Stimulated activated naive B cell treated with anti-CD40 and anti-IgM and Interleukin-4, amounts not matched to agents 10 μg/mL and 1 μg/mL and 100 μg/mL, for 72 hours (primary cell): ENCODE data around the gene WNT9B.

Experiments
- ATAC-seq, 2 donors: fragments of 150-1000 bp; cut with Tn5 transposase; replicated peaks; 2 replicates each; pipeline ENCODE4 v1.10.0; 2021; ENCODE audit warnings: moderate library complexity in 1 of 2
- DNase-seq: peaks from one replicate; pipeline ENCODE4 v3.0.0; 2021
- H3K27ac Mint-ChIP-seq: one replicate; pipeline ENCODE4 v1.8.0; 2022; ENCODE audit warnings: mild to moderate bottlenecking, mixed read lengths
- H3K27me3 Mint-ChIP-seq, 2 donors: one replicate each; pipeline ENCODE4 v1.8.0; 2022; ENCODE audit warnings: mixed read lengths in 2 of 2
- H3K36me3 Mint-ChIP-seq, 2 donors: one replicate each; pipeline ENCODE4 v1.8.0; 2022; ENCODE audit warnings: mixed read lengths in 2 of 2, mild to moderate bottlenecking in 1 of 2
- H3K4me1 Mint-ChIP-seq, 2 donors: one replicate each; pipeline ENCODE4 v1.8.0; 2022; ENCODE audit warnings: mixed read lengths in 2 of 2, mild to moderate bottlenecking in 1 of 2
- H3K4me3 Mint-ChIP-seq, 2 donors: one replicate each; pipeline ENCODE4 v1.8.0; 2022; ENCODE audit warnings: mild to moderate bottlenecking in 2 of 2, mixed read lengths in 2 of 2, moderate library complexity in 1 of 2
- H3K9me3 Mint-ChIP-seq, 2 donors: one replicate each; pipeline ENCODE4 v1.8.0; 2022; ENCODE audit warnings: mixed read lengths in 2 of 2, mild to moderate bottlenecking in 1 of 2

WNT9B gene

GRCh38 chr17:46818316-46818928 lies 33.0 kb upstream of the WNT9B start, which contains the start of gene WNT3:
WNT3 (minus strand) TSS chr17:46818692; CDS start chr17:46818597, 95 bp downstream.
- H3K9me3 Mint-ChIP-seq, result no peaks in the 10 kb centered on the region
- ATAC-seq (peak; percentile 70 to 77), DNase-seq (peak; percentile 36)
- no peaks in the 10 kb centered on the region for H3K36me3 Mint-ChIP-seq
- H3K27ac Mint-ChIP-seq, result no peak within 1 kb of the TSS
- peaks cover 76 to 92% of the 10 kb centered on the region in 2 donors for H3K27me3 Mint-ChIP-seq
- H3K4me1 Mint-ChIP-seq, result peaks cover 35 to 58% of the 10 kb centered on the region in 2 donors
- H3K4me3 Mint-ChIP-seq, result peak within 1 kb of the TSS; percentile 76 to 83

GRCh38 chr17:46818929-46819859 lies 32.2 kb upstream of the WNT9B start:
- H3K27me3 Mint-ChIP-seq, result peaks cover 68 to 85% of the 10 kb centered on the region in 2 donors
- H3K4me3 Mint-ChIP-seq, result peak overlapping the region; percentile 76 to 83
- no peak overlapping the region for H3K27ac Mint-ChIP-seq
- no peaks in the 10 kb centered on the region for H3K36me3 Mint-ChIP-seq
- DNase-seq (no peak), ATAC-seq (peak; percentile 33 to 43)
- H3K4me1 Mint-ChIP-seq, result peaks cover 35 to 58% of the 10 kb centered on the region in 2 donors
- no peaks in the 10 kb centered on the region for H3K9me3 Mint-ChIP-seq

- peak in 1 of 2 donors; percentile 14 for ATAC-seq
- Mint-ChIP-seq H3K4me3 (peak overlapping the region; percentile 32 to 83), H3K27ac (no peak overlapping the region), H3K9me3 (no peaks in the 10 kb centered on the region), H3K36me3 (no peaks in the 10 kb centered on the region), H3K4me1 (peaks cover 35 to 58% of the 10 kb centered on the region in 2 donors), H3K27me3 (peaks cover 66 to 81% of the 10 kb centered on the region in 2 donors)
- DNase-seq, result no peak
These were observed 31.5 kb upstream of the WNT9B start for GRCh38 chr17:46819906-46820351.

GRCh38 chr17:46820592-46821450 lies 30.6 kb upstream of the WNT9B start:
- no peaks in the 10 kb centered on the region for H3K9me3 Mint-ChIP-seq
- no peak for ATAC-seq
- peak overlapping the region; percentile 65 for H3K27ac Mint-ChIP-seq
- no peaks in the 10 kb centered on the region for H3K36me3 Mint-ChIP-seq
- H3K4me1 Mint-ChIP-seq, result peaks cover 35 to 58% of the 10 kb centered on the region in 2 donors
- no peak for DNase-seq
- peaks cover 64 to 82% of the 10 kb centered on the region in 2 donors for H3K27me3 Mint-ChIP-seq
- peak overlapping the region; percentile 32 to 83 for H3K4me3 Mint-ChIP-seq

- H3K36me3 Mint-ChIP-seq, result no peaks in the 10 kb centered on the region
- no peaks in the 10 kb centered on the region for H3K9me3 Mint-ChIP-seq
- peaks cover 35 to 57% of the 10 kb centered on the region in 2 donors for H3K4me1 Mint-ChIP-seq
- no peak for DNase-seq
- no peak overlapping the region for H3K27ac Mint-ChIP-seq
- no peak for ATAC-seq
- H3K27me3 Mint-ChIP-seq, result peaks cover 55 to 74% of the 10 kb centered on the region in 2 donors
- H3K4me3 Mint-ChIP-seq, result no peak overlapping the region
These were observed 29.6 kb upstream of the WNT9B start for GRCh38 chr17:46821482-46822387.

GRCh38 chr17:46822388-46822921 lies 28.9 kb upstream of the WNT9B start:
- Mint-ChIP-seq H3K27ac (peak overlapping the region; percentile 37), H3K36me3 (no peaks in the 10 kb centered on the region), H3K4me1 (peaks cover 32 to 50% of the 10 kb centered on the region in 2 donors), H3K4me3 (no peak overlapping the region), H3K27me3 (peaks cover 48 to 67% of the 10 kb centered on the region in 2 donors), H3K9me3 (no peaks in the 10 kb centered on the region)
- ATAC-seq (no peak), DNase-seq (no peak)

GRCh38 chr17:46823657-46824056 lies 27.7 kb upstream of the WNT9B start:
- Mint-ChIP-seq H3K4me3 (no peak overlapping the region), H3K27me3 (peaks cover 40 to 64% of the 10 kb centered on the region in 2 donors), H3K36me3 (no peaks in the 10 kb centered on the region), H3K27ac (no peak overlapping the region), H3K9me3 (no peaks in the 10 kb centered on the region), H3K4me1 (peaks cover 21 to 39% of the 10 kb centered on the region in 2 donors)
- ATAC-seq (no peak), DNase-seq (no peak)

- H3K27ac Mint-ChIP-seq, result no peak overlapping the region
- ATAC-seq (no peak), DNase-seq (no peak)
- no peaks in the 10 kb centered on the region for H3K36me3 Mint-ChIP-seq
- H3K4me1 Mint-ChIP-seq, result peaks cover 7 to 21% of the 10 kb centered on the region in 2 donors
- peaks cover 29 to 48% of the 10 kb centered on the region in 2 donors for H3K27me3 Mint-ChIP-seq
- H3K4me3 Mint-ChIP-seq, result no peak overlapping the region
- no peaks in the 10 kb centered on the region for H3K9me3 Mint-ChIP-seq
These were observed 25.3 kb upstream of the WNT9B start for GRCh38 chr17:46826116-46826515.

GRCh38 chr17:46827274-46827673 lies 24.1 kb upstream of the WNT9B start:
- ATAC-seq, result no peak
- Mint-ChIP-seq H3K36me3 (no peaks in the 10 kb centered on the region), H3K4me3 (no peak overlapping the region), H3K9me3 (no peaks in the 10 kb centered on the region), H3K27me3 (peaks cover 21 to 42% of the 10 kb centered on the region in 2 donors), H3K4me1 (peaks cover under 1 to 9% of the 10 kb centered on the region in 2 donors), H3K27ac (no peak overlapping the region)
- no peak for DNase-seq

- Mint-ChIP-seq H3K4me3 (no peak overlapping the region), H3K4me1 (peaks cover 4 to 15% of the 10 kb centered on the region in 2 donors), H3K9me3 (no peaks in the 10 kb centered on the region), H3K27ac (no peak overlapping the region), H3K36me3 (no peaks in the 10 kb centered on the region), H3K27me3 (peaks cover 16 to 29% of the 10 kb centered on the region in 2 donors)
- ATAC-seq, result no peak
- no peak for DNase-seq
These were observed 19.6 kb upstream of the WNT9B start for GRCh38 chr17:46831573-46832330.

GRCh38 chr17:46832331-46832821 lies 19.0 kb upstream of the WNT9B start:
- no peak overlapping the region for H3K27ac Mint-ChIP-seq
- no peaks in the 10 kb centered on the region for H3K36me3 Mint-ChIP-seq
- no peak for DNase-seq
- no peak for ATAC-seq
- no peaks in the 10 kb centered on the region for H3K9me3 Mint-ChIP-seq
- H3K4me1 Mint-ChIP-seq, result peaks cover 4 to 15% of the 10 kb centered on the region in 2 donors
- peaks cover 17 to 32% of the 10 kb centered on the region in 2 donors for H3K27me3 Mint-ChIP-seq
- H3K4me3 Mint-ChIP-seq, result no peak overlapping the region
